HuH-7 (cell line): Measurements from ENCODE around the gene PLCB1.
A peak's percentile ranks its signal among the peaks of the same experiment; 100 is the strongest.

ENCODE experiments used
- DNase-seq: peaks from one replicate; pipeline ENCODE4 v3.0.0; 2011; ENCODE audit warnings: low spot score

PLCB1 gene

DNA sequence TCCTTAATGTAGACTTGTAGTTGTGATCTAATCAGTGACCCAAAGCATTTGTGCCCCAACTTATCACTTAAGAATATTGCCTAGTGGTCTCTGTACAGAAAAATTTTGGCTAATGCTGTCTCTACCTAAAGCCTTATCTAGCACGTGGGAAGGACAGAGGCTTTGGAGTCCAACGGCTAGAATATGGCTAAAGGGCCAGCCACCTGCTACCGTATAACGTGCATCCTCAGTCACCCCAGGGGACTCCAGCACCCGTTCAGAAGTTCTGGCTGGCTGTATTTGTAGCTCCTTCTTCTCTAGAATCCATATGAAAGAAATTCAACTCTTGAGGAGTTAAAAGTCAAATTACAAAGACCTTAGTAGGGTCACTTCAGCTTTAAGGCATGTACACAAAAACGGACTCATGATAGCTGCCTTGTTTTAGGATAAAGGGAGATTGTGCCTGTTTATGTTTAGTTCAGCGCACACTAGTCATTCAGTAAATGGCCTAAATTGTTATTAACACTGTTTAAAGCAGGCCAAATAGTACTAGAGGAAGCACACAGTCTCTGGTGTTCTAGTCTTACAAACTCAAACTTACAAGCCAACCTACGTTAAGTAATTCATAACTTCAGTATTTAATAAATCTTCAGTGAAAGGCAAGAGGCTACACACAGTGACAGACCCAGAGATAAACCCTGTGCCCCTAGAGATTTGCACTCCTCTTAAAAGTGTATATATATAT is 529.3 kb downstream of the PLCB1 start:
- no peak for DNase-seq

DNA sequence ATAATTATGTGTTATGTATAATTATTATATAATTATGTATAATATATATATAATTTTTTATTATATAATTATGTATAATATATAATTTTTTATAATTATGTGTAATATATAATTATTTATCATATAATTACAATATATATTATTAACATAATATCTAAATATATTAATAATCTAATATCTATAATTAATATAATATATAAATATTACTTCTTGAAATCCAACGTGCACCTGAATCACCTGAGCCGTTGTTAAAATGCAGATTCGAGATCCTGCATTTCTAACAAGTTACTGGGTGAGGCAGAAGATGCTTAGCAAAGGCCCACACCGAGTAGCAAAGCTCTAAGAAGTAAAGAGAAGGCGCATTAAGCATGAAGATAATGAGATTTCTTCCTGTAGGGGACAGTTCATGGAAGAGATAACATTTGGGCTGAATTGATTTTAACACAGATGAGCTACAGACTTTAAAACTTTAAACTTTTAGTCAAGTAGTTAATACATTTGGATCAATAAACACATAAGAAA is 530.4 kb downstream of the PLCB1 start:
- DNase-seq = no peak

DNA sequence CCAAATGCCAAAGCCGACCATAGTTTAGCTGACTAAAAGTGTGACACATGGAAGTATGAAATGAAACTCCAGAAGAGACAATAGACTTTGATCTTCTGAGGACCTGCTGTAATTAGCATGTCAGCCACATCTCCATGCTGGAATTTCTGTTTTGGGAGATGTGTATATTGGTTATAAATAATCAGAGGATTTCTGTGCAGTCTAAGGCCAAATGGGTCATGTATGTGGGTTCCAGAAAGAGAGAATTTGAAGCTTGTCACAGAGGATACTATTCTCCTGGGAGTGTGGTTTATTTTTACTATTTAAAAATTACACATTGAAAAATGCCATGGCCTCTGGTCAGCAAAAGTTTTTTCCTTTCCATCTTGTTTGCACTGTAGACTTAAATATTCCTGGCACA is 531.4 kb downstream of the PLCB1 start:
- DNase-seq = no peak

DNA sequence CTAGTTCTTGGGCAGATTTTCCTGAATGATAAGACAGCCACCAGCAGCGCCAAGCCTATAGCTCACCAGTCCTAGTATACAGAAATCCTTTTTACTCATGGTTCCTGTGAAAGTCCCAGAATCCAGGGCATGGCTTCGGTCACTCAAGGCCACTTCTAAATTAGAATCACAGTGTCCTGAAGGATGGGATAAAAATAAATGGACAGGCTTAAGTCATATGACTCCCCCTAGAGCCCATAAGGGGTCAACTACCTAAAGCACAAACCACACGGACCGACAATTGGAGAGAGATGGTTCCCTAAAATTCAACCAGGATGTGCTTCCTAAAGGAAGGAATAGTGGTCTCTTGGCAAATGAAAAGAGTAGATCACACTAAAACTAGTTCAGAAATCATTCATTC is 532.7 kb downstream of the PLCB1 start:
- peak; percentile 30 for DNase-seq

DNA sequence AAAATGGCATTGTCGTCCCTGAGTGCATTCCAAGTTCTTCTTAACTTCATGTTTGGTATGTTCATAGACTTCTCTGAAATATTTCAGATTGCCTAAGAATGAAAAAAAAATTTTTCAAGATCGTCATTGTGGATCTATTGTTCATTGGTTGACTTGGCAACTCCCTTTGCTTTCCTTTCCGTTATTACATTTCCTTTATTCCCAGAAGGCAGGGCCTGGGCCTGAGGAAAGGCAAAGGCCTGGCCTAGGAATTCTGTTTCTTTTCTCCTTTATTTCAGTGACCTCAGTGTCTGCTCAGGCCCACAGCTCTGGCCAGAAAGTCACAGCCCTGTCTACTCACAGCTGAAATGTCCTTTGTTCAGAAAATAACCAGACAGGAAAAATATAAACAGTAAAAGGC is 535.2 kb downstream of the PLCB1 start:
- DNase-seq = no peak

DNA sequence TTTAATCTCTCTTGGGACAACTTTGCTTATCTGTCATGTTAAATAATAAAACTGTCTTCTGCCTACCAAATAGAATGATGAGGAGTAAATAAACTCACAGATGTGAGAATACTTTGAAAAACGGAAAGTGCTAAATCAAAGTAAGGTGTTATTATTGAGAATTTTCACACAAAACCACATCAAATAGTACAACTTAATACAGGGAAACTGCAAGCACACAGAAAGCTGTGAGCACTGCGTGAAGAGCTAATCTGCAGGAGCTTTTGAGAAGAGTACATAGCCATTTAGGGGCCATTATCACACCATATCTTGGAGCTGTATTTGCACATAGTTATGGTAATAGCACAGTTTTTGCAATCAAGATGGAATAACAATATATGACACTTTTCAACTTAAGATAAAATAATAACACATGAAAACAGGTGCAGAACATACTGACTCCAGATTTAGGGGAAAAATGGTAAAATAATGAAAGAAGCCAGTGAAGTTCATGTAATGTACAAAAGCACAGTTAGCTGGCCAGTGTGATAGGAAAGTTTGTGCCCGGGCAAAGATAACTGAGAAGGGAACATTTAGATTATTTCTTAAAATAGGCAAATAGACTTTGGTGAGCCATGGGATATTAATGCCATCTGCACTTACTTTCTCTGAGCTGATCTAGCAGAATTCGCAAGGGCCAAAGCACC is 538.3 kb downstream of the PLCB1 start:
- DNase-seq = no peak

DNA sequence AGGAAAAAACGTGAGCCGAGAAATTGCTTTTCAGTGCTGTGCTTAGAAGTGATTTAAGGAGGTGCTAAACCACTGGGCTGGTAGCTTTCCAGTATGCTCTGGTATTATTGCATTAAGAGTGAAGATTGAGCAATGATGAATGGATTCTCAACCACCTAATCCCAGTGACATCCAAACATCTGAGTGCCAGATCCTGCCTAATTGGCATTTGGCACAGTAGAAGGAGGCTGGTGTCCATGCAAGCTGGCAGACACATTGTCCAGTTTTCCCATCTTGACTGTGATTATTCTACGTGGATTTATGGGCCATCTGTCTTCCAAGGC is 538.8 kb downstream of the PLCB1 start:
- no peak for DNase-seq

DNA sequence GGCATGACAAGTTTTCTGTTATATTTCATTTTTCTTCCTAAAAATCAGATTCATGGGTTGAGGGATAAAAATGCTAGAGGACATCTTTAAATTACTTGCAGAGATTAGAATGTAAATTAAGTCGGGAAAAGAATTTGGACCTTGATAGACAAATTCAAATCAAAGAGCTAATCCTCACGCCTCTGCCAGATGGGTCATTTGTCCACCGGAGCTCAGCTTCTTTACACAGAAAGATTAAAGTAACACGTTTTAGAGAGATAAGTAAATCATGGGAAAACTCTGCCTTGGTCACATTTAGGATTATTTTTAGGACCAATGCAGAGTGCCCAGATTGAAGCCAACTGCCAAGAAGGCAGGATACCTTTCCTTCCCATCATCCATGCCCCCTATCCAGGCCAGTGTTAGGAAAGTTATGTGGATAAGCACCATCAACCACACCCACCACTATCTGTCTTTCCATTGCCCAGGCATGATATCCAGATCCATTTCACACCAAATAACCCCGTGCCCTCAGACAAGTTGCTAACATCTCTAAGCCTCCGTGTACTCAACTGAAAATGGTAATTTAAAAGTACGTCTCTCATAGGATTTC is 539.4 kb downstream of the PLCB1 start:
- DNase-seq = no peak

DNA sequence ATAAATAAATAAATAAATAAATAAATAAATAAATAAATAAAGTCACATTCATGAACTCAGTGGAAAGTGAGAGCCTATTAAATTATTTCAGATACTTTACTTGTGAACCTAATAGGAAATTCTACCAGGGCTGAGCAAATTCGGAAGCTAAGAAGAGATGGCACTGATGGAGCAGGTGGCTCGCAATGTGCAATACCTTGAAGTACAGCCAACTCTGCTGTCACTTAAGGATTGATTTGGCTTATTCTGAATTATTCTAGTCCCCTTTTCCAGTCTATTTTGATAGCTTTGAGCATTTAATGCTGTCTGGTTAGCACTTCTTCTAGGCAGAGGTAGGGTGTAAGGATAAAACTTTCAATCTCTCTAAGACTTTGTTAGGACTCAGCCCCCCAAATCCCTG is 541.0 kb downstream of the PLCB1 start:
- no peak for DNase-seq

DNA sequence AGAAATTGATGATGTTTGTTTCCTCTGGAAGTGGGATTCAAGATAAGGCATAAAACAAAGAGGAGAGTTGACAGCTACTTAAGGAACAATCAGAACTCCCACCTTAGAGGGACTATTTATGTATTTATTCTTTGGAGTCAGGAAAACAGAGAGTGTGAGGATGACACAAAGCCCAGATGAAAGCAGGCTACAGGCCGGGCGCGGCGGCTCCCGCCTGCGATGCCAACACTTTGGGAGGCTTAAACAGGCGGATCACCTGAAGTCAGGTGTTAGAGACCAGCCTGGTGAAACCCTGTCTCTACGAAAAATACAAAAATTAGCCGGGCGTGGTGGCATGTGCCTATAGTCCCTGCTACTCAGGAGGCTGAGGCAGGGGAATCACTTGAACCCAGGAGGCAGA is 543.8 kb downstream of the PLCB1 start:
- no peak for DNase-seq

DNA sequence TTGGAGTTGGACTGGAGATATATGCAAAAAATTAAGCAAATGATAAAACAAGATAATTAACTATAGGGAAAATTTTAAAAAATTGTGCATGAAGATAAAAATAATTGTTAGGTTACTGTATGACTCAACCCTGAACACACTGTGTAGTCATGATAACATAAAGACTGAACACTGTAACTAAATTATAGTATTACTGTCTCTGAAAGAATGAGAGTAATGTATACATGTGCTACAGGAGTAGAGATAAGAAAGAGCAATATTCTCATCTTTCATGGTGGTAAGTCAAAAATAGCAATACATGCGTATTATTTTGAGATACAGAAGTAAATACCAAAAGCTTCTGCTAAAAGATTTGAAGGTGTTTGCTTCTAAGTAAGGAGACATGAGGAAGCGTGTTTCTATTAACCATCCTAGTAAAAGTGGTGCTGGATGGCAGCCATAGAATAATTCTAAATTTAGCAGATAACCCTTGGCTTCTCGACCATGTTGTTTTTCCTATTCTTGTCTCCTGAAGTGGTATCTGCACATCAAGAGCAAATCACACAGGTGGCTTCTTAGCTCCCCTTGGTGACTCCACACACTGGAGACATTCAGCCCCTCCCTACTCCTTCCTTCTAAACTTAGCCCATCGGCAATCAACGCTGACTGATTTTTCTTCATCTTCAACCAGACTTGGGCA is 546.2 kb downstream of the PLCB1 start:
- no peak for DNase-seq

DNA sequence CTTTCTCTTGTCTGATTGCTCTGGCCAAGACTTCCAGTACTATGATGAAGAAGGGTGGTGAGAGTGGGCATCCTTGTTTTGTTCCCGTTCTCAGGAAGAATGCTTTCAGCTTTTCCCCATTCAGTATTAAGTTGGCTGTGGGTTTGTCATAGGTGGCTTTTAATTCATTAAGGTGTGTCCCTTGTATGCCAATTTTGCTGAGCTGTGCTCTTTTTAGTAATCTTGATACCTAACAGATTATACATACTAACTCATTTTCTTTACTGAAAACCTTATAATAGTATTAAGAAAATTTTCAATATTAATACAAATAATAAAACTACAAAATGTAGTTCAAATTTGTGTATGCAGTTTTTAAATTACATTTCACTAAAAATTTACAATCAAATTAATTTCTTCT is 557.3 kb downstream of the PLCB1 start:
- no peak for DNase-seq

DNA sequence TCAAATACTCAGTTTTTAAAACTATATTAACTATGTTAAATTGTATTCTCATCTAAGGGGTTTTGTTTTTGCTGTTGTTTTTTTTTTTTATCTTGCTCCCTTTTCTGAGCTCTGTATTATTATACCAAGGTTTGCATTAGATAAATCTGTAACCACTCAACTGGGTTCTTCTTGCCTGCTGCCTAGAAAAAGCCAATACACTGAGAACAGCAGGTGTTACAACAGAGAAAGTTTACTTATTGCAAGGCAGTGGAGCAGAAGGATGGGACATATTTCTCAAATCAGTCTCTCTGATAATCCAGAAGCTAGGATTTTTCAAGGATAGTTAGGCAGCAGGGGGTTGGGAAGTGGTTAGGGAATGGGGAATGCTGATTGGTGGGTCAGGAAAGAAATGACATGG is 558.0 kb downstream of the PLCB1 start:
- no peak for DNase-seq

DNA sequence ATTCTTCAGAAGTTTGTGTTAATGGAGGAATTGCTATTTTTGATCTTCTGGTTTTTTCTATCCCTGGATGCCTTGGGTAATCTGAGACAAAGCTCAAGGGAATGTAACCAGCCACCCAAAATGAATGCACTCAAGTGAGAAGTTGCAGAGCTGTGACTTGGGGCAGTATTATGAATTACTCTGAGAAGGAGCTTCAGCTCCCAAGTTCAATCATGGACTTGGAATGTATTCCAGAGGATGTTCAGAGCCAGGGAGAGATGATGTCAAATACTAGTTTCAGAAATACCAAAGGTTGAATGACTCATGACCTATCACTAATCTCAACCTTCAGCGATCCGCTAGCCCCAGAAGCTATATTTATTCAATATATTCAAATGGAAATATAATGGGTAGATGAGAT is 561.6 kb downstream of the PLCB1 start:
- DNase-seq = no peak

DNA sequence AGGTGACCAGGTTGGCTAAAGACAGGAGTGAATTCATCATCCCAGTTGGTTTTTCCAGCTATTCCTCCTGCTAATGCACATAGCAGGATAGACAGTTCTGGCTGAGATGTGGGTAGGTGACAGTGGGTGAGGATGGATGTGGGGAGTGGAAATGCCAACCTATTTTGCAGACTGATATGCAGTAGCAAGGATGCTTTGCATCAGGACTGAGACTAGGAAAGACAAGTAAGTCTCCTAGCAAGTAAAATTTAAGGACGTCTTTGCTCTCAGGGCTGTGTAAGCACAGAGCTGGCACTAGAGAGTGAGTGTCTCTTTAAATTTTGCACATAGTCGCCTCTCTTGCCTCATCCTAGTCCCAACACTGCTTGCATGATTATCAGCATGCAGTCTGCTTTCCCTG is 568.7 kb downstream of the PLCB1 start:
- no peak for DNase-seq

DNA sequence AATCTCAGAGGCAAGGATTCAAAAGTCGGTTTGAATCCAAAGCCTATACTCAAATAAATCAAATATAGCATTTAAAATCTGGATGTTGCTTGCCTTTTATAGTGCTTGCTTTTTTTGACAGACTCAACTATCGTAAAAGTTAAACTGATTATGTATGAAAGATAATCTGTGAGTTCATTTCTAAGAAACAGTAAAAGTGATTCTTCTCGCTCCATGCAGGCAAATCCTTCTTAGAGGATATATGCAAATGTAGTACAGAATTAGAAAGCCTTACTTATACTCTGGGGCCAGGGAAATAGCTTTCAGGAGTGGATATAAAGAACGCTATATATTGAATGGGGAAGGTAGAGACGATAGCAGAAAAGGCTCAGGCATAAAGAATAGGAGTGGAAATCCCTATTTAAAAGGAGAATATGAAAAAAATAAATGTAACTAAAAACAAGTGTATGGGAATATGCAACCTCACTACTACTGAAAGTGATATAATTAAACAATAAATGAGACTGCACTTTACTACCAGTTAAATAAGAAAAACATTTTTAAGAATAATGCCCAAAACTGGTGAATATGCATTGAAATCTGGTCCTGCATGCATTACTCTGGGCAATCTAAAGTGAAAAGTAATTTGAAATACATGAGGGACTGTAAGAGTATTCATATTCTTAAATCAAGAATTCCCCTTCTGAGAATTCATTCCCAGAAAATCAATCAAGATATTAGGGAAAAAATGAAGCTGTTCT is 575.1 kb downstream of the PLCB1 start:
- no peak for DNase-seq

DNA sequence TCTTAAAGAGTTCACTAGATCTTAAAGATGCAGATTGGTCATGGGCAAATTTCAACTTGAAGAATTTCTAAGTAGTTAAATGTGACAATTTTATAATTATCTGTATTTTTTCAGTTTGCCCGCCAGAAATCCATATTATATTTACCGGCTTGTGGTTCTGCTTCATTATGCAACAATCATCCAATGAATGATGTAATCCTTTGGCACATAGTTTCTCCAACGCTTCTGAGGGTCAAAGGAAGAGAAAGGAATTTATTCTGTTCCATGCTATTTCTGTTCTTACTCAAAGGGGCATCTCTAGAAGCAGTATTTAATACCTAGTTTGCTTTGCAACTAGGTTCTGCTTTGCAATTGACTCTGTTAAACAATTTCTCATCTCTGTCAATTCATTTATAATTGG is 577.6 kb downstream of the PLCB1 start:
- no peak for DNase-seq

DNA sequence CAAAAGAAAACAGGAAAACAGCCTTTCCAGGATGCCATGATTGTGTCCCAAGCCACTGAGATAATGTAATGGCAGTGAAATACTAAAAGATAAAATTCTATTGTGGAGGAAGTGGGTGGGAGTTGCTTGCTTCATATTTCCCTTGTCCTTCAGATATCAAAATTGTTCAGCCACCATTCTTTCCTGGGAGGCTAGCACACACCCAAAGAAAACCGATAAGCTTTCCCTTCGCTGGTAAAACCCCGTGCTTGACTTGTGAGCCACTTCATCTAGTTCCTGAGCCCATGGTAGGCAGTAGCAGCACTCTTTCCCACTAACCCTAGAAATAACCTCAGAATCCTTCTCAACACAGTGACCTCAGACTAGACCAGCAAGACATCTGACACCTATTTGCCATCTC is 579.4 kb downstream of the PLCB1 start:
- no peak for DNase-seq

DNA sequence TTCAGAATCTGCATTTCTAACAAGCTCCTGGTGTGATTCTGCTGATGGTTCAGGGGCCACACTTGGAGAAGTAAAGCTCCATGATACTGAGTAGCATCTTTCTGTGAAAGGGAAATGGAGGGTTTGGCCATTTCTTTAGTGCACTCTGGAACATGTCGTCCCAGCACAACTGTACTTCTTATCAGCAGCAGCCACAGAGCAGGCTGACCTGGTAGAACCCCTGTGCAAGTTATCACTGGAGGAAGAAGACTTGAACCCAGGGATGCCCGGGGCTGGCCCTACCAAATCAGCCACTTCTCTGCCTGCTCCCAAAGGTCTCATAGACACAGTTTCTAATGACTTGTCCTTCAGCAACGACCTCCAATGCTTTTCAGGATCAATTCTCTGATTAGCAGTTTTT is 582.1 kb downstream of the PLCB1 start:
- no peak for DNase-seq

DNA sequence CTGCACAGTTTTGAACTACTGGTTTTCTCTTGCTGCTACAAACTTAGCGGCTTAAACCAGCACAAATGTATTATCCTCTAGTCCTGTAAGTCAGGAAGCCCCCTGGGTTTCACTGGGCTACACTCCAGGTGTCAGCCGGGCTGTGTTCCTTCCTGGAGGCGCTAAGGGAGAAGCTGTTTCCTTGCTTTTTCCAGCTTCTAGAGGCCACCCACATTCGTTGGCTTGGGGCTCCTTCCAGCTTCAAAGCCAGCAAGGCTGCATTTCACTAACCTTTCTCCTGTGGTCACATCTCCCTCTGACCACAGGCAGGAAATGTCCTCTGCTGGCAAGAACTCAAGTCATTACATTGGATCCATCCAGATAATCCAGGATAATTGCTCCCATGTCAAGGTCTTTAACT is 586.2 kb downstream of the PLCB1 start:
- no peak for DNase-seq

DNA sequence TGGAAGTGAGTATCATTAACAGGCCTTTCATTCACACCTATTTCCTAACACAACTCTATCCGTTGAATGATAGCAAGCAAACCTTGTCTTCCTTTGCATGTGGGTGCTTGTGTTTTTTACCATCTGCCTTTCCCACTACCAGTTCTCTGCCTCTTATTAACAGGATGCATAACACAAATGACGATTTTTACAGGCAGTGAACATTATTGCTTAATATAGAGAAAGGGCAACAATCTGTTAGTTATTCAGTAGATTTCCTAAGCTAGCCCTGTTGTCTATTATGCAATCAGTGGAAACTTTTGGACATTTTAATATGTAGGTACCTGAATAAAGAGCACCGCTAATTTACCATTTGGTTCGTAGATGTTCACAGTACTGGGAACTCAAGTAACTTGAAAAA is 588.0 kb downstream of the PLCB1 start:
- DNase-seq = no peak

DNA sequence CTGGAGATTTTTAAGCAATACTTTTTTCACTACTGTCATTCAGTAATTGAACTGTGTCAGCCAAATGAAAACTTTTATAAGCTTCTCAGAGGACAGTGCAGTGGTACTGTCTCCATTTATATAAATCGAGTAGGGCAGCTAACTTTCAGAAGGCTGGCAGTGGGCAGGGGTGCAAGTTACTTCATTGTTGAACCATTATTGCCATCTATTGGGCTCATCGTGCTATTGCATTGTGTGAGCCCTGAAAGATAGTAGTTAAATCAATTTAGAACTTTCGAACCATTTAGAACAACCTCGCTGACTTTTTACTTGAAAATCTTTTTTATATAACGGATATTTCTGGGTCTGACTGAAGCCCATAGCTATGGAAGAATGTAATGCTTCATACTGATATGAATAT is 589.0 kb downstream of the PLCB1 start:
- peak; percentile 39 for DNase-seq
